Panc1 (cell line): ENCODE results near the gene TMUB2.

Experiments
- POLR2AphosphoS5 ChIP-seq: IDR thresholded peaks from 2 replicates; pipeline ENCODE4 v1.6.1; 2012; ENCODE audit warnings: mild to moderate bottlenecking, low read depth, low read length, moderate library complexity
- SIN3A ChIP-seq: IDR thresholded peaks from 2 replicates; pipeline ENCODE4 v1.6.1; 2012; ENCODE audit warnings: low read depth, mild to moderate bottlenecking, low read length, moderate library complexity, borderline replicate concordance; ENCODE audit not compliant: insufficient read depth
- TCF7L2 ChIP-seq: IDR thresholded peaks from 2 replicates; pipeline ENCODE4 v1.6.1; 2011; ENCODE audit warnings: mild to moderate bottlenecking, low read depth, low read length, inconsistent platforms
- TF ChIP-seq, protein P1 (sequence below): fragments of 450-650 bp; IDR thresholded peaks from 2 replicates; pipeline ENCODE4 v1.5.1; 2017; ENCODE audit warnings: mild to moderate bottlenecking

- TF ChIP-seq, protein P1, sequence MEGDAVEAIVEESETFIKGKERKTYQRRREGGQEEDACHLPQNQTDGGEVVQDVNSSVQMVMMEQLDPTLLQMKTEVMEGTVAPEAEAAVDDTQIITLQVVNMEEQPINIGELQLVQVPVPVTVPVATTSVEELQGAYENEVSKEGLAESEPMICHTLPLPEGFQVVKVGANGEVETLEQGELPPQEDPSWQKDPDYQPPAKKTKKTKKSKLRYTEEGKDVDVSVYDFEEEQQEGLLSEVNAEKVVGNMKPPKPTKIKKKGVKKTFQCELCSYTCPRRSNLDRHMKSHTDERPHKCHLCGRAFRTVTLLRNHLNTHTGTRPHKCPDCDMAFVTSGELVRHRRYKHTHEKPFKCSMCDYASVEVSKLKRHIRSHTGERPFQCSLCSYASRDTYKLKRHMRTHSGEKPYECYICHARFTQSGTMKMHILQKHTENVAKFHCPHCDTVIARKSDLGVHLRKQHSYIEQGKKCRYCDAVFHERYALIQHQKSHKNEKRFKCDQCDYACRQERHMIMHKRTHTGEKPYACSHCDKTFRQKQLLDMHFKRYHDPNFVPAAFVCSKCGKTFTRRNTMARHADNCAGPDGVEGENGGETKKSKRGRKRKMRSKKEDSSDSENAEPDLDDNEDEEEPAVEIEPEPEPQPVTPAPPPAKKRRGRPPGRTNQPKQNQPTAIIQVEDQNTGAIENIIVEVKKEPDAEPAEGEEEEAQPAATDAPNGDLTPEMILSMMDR, result peak; percentile 81
- no peak for TF ChIP-seq TCF7L2
- TF ChIP-seq SIN3A, result no peak
- no peak for TF ChIP-seq POLR2AphosphoS5
These were observed 17.1 kb downstream of the TMUB2 start for GRCh38 chr17:44203731-44204440.
